GM18511 (cell line): ENCODE results near the gene CFAP54.
A peak's percentile ranks its signal among the peaks of the same experiment; 100 is the strongest.
"Not testable (repeated sequence)": the region's sequence is repeated elsewhere in the genome, so short reads cannot be mapped to it uniquely, and the experiment has no call there.

Source experiments
- ATAC-seq: cut with Tn5 transposase; IDR thresholded peaks from one replicate; pipeline ENCODE4 v1.9.1; 2021; ENCODE audit warnings: mild to moderate bottlenecking, moderate library complexity; ENCODE audit not compliant: unreplicated experiment

Gene CFAP54

DNA sequence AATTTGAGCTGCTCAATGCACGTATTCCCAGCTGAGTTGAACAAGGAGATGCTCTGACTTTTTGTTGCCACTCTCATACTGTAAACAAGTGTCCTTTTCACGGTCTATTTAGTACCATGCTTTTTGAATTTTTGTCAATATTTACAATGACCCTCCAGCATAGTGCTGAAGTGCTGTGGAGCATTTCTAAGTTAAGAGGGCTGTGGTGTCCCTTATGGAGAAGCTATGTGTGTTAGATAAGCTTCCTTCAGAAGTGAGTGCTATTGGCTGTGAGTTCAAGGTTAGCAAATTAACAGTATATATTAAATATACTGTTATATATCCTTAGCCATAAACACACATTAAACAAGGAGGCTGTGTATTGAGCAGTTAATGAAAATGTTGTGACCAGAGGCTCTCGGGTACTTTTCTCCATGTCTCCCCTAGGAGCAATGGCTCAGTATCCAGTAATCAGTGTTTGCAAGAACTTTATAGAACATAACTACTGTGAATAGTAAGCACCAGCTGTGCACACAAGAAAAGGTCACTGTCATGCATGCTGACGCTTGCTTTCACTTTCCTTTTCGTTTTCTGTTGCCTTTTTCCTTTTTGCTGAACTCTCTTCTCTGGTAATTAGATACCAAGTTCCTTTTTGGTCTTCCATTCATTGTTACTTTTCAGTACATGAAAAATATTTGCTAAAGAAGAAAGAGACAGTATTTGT lies 230.4 kb downstream of the CFAP54 start:
- peak; percentile 95 for ATAC-seq

DNA sequence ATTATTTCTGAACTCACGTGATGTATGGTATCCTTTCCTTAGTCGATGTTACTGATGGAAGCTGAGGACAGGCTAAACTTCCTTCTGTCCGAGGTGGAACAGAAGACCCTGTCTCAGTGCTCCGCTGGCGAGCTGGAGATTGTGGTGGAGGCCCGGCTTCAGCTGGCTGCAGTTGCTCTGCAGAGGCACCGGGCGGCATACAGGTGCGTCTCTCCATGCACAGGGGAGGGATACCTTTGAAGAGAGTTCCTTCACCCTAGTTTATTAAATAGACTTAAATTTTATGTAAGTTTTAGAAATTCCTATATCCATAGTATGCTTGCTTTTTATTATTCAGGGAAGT lies 231.0 kb downstream of the CFAP54 start:
- peak; percentile 81 for ATAC-seq

DNA sequence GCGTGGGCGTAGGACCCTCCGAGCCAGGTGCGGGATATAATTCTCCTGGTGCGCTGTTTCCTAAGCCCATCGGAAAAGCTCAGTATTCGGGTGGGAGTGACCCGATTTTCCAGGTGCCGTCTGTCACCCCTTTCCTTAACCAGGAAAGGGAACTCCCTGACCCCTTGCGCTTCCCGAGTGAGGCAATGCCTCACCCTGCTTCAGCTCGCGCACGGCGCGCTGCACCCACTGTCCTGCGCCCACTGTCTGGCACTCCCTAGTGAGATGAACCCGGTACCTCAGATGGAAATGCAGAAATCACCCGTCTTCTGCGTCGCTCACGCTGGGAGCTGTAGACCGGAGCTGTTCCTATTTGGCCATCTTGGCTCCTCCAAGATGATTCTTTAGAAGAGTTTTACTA lies 240.1 kb downstream of the CFAP54 start:
- ATAC-seq, result not testable (repeated sequence)

DNA sequence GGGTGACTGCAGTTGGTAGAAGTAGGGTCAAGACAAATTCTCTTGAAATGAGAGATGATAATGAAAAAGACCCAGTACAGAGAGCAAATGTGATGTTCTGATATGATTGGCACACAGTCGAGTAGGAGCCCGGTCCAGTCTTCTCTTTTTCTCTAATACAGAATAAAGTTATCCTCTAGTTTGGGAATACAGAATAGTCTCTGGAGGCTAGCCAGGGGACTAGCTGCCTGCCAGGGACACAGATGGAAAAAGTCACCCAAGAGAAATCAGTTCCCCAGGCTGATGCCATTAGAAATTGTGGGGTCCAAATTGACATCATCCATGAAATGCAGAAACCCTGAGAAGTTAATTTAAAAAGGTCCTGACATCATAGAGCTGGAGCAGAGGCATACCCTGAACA lies 240.5 kb downstream of the CFAP54 start:
- ATAC-seq, result no peak

DNA sequence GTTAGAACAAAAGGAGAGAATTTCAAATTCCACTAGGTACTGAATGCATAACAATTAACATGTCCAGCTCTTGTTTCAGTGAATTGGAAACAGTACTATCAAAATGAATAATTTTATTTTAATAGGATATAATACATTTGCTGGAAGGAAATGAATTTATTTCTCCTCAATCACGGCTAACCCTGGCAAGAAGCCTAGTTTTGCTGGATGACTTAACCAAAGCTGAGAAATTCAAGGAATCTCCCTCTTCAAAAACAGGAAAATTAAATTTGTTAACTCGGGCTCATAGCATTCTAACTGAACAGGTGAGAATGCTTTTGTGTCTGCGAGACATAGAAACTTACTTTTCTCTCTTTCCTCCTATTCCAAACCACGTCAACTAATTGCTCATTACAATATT lies 254.2 kb downstream of the CFAP54 start:
- no peak for ATAC-seq

GRCh38 chr12:96749999-96750398 lies 260.6 kb downstream of the CFAP54 start:
- no peak for ATAC-seq

- no peak for ATAC-seq
These were observed 262.2 kb downstream of the CFAP54 start for GRCh38 chr12:96751626-96752025.

GRCh38 chr12:96752211-96752610 lies 262.8 kb downstream of the CFAP54 start:
- no peak for ATAC-seq

DNA sequence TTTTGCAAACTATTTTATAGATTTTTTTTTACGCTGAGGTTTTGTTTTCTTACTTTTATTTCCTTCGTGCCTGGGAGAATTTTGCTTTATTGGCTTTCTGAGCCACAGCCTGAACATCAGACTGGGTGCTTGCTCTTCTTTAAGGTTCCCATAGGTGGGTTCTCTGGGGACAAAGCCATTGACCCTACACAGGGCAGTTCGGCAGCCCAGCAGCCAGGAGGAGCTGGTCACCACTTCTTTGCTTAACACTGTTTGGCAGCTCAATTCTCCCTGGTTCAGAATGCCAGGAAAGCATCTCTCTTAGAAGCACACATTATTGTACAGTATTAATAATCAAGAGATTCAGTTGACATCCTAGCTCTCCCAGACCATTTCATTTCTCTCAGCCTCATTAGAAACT lies 276.9 kb downstream of the CFAP54 start:
- no peak for ATAC-seq

DNA sequence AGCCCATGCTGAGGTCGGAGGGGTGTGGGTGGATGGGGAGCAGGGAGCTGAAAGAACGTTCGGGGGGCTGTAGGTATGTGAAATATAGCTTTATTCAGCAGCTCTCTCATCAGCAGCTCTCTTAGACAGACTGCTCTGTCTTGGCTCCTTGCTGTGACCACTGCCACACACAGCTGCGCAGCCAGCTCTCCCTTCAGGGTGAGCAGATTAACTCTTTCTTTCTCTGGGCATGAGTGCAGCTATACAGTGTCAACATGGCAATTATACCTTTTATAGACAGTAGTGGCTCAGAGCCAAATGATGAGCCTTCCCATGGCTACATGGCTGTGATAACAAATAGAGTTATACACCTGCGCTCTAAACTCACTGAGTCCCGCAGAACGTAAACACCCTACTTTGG lies 280.0 kb downstream of the CFAP54 start:
- no peak for ATAC-seq

- ATAC-seq, result no peak
These were observed 281.1 kb downstream of the CFAP54 start for GRCh38 chr12:96770219-96771102.

GRCh38 chr12:96773031-96773430 lies 283.7 kb downstream of the CFAP54 start:
- no peak for ATAC-seq

DNA sequence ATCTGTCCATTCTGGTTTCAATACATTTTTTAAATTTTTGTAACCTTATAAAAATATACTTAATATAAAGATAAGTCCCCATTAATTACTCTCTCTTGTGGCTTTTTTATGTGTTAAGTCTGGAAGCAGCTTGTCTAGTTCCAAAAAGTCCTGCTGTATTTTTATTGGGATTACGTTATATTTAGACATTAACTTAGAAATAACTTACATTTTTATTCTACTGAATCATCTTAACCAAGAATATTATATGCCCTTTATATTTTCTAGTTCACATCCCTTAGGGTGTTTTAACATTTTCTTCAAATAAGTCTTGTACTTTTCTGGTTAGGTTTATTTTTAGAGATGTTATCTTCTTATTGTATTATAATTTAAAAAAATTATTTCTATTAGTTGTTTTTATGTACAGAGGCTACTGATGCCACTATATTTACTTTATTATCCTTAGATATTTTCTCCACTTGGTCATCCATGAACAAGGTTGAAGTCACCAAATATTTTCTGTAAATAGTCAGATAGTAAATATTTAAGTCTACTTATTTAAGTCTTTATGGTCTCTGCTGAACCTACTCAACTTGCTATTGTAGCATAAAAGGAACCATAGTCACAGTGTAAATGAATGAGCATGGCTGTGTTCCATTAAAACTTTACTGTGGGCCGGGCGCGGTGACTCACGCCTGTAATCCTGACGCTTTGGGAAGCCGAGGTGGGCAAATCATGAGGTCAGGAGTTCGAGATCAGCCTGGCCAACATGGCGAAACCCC lies 285.3 kb downstream of the CFAP54 start:
- ATAC-seq, result no peak

- no peak for ATAC-seq
These were observed 287.5 kb downstream of the CFAP54 start for GRCh38 chr12:96776908-96777307.

GRCh38 chr12:96780330-96780729 lies 291.0 kb downstream of the CFAP54 start:
- ATAC-seq, result no peak

- ATAC-seq, result no peak
These were observed 297.4 kb downstream of the CFAP54 start for GRCh38 chr12:96786791-96787190.

DNA sequence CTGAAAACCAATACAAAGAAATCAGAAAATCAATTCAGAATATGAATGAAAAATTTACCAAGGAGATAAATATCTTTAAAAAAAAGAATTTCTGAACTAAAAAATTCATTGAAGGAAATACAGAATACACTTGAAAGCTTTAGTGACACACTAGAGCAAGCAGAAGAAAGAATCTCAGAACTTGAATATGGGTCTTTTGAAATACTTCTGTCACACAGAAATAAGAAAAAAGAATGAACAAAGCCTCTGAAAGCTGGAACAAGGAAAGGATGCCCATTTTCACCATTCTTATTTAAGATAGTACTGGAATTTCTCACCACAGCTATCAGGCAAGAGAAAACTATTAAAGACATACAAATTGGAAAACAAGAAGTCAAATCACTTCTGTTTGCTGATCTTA lies 314.6 kb downstream of the CFAP54 start:
- ATAC-seq, result no peak

DNA sequence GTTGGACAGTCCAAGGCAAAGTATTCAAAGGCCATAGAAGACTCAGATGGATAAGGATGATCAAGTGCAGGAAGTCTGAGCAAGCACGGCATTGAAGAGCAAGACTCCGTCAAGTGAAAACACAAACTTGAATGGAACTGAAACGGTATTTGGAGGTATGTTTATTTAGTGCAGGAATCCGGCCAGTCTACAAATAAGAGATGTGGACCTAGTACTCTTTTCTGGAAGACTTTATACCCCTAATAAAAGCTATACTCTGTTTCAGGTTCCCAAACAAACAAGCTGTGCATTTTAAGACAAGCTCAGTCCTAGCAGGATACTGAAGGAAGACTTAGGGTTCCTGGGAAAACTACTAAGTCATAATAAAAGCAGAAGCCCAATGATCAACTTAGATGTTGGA lies 316.9 kb downstream of the CFAP54 start:
- ATAC-seq, result no peak

GRCh38 chr12:96807741-96808140 lies 318.4 kb downstream of the CFAP54 start:
- no peak for ATAC-seq

- ATAC-seq, result no peak
These were observed 319.2 kb downstream of the CFAP54 start for GRCh38 chr12:96808587-96808986.

DNA sequence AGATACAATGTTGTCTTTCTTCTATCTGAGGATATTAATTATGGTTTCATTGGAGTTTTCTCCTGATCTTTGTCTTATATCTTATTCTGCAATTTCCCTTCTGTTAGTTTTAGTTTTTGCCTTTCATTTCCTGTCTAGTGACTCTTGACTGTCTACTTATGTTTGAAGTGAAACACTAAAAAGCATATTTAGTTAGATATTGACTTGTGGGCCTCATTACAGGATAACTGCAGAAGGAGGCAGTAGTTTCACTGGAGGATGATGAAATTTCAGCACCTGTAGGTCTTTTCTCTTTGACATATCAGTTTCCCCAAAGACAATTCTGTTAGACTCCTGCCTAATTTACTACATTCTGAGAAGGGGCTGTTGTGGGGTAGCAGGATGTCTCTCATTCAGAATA lies 320.1 kb downstream of the CFAP54 start:
- ATAC-seq, result no peak

DNA sequence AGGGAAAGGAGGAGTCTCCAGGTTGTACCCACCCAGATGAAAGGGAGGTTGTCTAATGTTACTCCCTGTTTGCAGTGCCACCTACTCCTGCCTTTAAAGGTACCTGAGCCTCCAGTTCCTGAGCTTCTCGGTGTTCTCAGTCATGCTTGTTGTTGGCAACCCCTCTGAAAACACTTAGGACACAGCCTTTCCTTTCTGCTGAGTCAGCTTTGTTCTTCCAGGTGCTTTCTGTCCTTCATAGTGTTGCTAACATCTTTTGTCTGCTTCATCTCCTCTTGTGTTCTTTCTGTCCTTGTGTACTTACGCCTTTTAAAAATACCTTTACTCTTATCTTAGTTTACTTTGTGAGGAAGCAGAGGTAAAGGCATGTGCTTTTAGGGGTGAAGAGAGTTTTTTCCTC lies 320.7 kb downstream of the CFAP54 start:
- ATAC-seq, result no peak
